ENCODE measurements around the gene CHKA.

Gene CHKA

GRCh38 chr11:68035266-68035876, 85.8 kb downstream of the CHKA start:
- Mint-ChIP-seq H3K4me3 (no peak overlapping the region), H3K27me3 (no peaks in the 10 kb centered on the region), H3K9me3 (no peaks in the 10 kb centered on the region), H3K36me3 (peaks cover 10% of the 10 kb centered on the region), H3K4me1 (peaks cover 39% of the 10 kb centered on the region), H3K27ac (peak overlapping the region; percentile 74)
- CTCF ChIA-PET = interaction anchor here (1.1 kb wide), 1 partner anchor 222 kb away, joined by 3 read pairs; no protein-coding TSS in a partner anchor
- no peak for DNase-seq

GRCh38 chr11:68033708-68034045, 87.5 kb downstream of the CHKA start:
- no peaks in the 10 kb centered on the region for H3K27me3 Mint-ChIP-seq
- DNase-seq = no peak
- CTCF ChIA-PET = no interaction called here
- H3K4me3 Mint-ChIP-seq = no peak overlapping the region
- peaks cover 47% of the 10 kb centered on the region for H3K4me1 Mint-ChIP-seq
- H3K36me3 Mint-ChIP-seq = peaks cover 10% of the 10 kb centered on the region
- no peaks in the 10 kb centered on the region for H3K9me3 Mint-ChIP-seq
- H3K27ac Mint-ChIP-seq = no peak overlapping the region

- CTCF ChIA-PET = no interaction called here
- no peak for DNase-seq
- Mint-ChIP-seq H3K36me3 (peaks cover 10% of the 10 kb centered on the region), H3K9me3 (no peaks in the 10 kb centered on the region), H3K27me3 (no peaks in the 10 kb centered on the region), H3K4me3 (no peak overlapping the region), H3K4me1 (peaks cover 48% of the 10 kb centered on the region), H3K27ac (no peak overlapping the region)
Observed at GRCh38 chr11:68032997-68033707, 88.0 kb downstream of the CHKA start.

- H3K27me3 Mint-ChIP-seq = no peaks in the 10 kb centered on the region
- no peak for DNase-seq
- H3K4me1 Mint-ChIP-seq = peaks cover 40% of the 10 kb centered on the region
- peaks cover 10% of the 10 kb centered on the region for H3K36me3 Mint-ChIP-seq
- peak overlapping the region; percentile 82 for H3K4me3 Mint-ChIP-seq
- H3K27ac Mint-ChIP-seq = peak overlapping the region; percentile 88
- CTCF ChIA-PET = no interaction called here
- no peaks in the 10 kb centered on the region for H3K9me3 Mint-ChIP-seq
Observed at GRCh38 chr11:68032003-68032402, 89.2 kb downstream of the CHKA start.

GRCh38 chr11:68031144-68031464, 90.1 kb downstream of the CHKA start:
- Mint-ChIP-seq H3K27me3 (no peaks in the 10 kb centered on the region), H3K27ac (peak overlapping the region; percentile 88), H3K4me3 (peak overlapping the region; percentile 82), H3K9me3 (no peaks in the 10 kb centered on the region), H3K4me1 (peaks cover 32% of the 10 kb centered on the region), H3K36me3 (peaks cover 9% of the 10 kb centered on the region)
- no peak for DNase-seq
- CTCF ChIA-PET = interaction anchor here (1.8 kb wide), 1 partner anchor 22 kb away, joined by 4 read pairs; no protein-coding TSS in a partner anchor

GRCh38 chr11:68030318-68031143, 90.7 kb downstream of the CHKA start, which contains the start of gene NDUFS8:
NDUFS8 (plus strand) TSS chr11:68030681; CDS start chr11:68032152, 1,471 bp downstream.
- no peaks in the 10 kb centered on the region for H3K27me3 Mint-ChIP-seq
- CTCF ChIA-PET = interaction anchor here (1.8 kb wide), 1 partner anchor 21 kb away, joined by 4 read pairs; no protein-coding TSS in a partner anchor

GRCh38 chr11:68028802-68029545, 92.2 kb downstream of the CHKA start:
- CTCF ChIA-PET = no interaction called here
- Mint-ChIP-seq H3K27me3 (no peaks in the 10 kb centered on the region), H3K9me3 (no peaks in the 10 kb centered on the region), H3K4me3 (peak overlapping the region; percentile 50), H3K4me1 (peaks cover 23% of the 10 kb centered on the region), H3K27ac (no peak overlapping the region), H3K36me3 (peaks cover 6% of the 10 kb centered on the region)
- DNase-seq = no peak

More at GRCh38 chr11:68030318-68031143, 90.7 kb downstream of the CHKA start, which contains the start of gene NDUFS8:
- peaks cover 9% of the 10 kb centered on the region for H3K36me3 Mint-ChIP-seq
- H3K4me3 Mint-ChIP-seq = peak within 1 kb of the TSS; percentile 82
- H3K4me1 Mint-ChIP-seq = peaks cover 27% of the 10 kb centered on the region
- no peaks in the 10 kb centered on the region for H3K9me3 Mint-ChIP-seq
- H3K27ac Mint-ChIP-seq = peak within 1 kb of the TSS; percentile 88
- DNase-seq = peak; percentile 99

- peaks cover 3% of the 10 kb centered on the region for H3K36me3 Mint-ChIP-seq
- no peak overlapping the region for H3K27ac Mint-ChIP-seq
- H3K9me3 Mint-ChIP-seq = no peaks in the 10 kb centered on the region
- CTCF ChIA-PET = no interaction called here
- DNase-seq = no peak
- H3K4me3 Mint-ChIP-seq = no peak overlapping the region
- no peaks in the 10 kb centered on the region for H3K27me3 Mint-ChIP-seq
- H3K4me1 Mint-ChIP-seq = peaks cover 23% of the 10 kb centered on the region
Observed at GRCh38 chr11:68027667-68028066, 93.5 kb downstream of the CHKA start.

GRCh38 chr11:68026391-68027105, 94.6 kb downstream of the CHKA start:
- Mint-ChIP-seq H3K36me3 (peaks cover under 1% of the 10 kb centered on the region), H3K9me3 (no peaks in the 10 kb centered on the region), H3K27me3 (no peaks in the 10 kb centered on the region), H3K27ac (no peak overlapping the region), H3K4me3 (no peak overlapping the region), H3K4me1 (peaks cover 19% of the 10 kb centered on the region)
- DNase-seq = no peak
- CTCF ChIA-PET = no interaction called here

- no peak overlapping the region for H3K4me3 Mint-ChIP-seq
- H3K36me3 Mint-ChIP-seq = no peaks in the 10 kb centered on the region
- H3K4me1 Mint-ChIP-seq = peaks cover 10% of the 10 kb centered on the region
- H3K9me3 Mint-ChIP-seq = no peaks in the 10 kb centered on the region
- no peak overlapping the region for H3K27ac Mint-ChIP-seq
- no peaks in the 10 kb centered on the region for H3K27me3 Mint-ChIP-seq
- DNase-seq = no peak
- CTCF ChIA-PET = interaction anchor here (1.0 kb wide), 1 partner anchor 31 kb away, joined by 3 read pairs; no protein-coding TSS in a partner anchor
Observed at GRCh38 chr11:68025047-68025446, 96.1 kb downstream of the CHKA start.

GRCh38 chr11:68024508-68024907, 96.7 kb downstream of the CHKA start:
- Mint-ChIP-seq H3K4me1 (peaks cover 7% of the 10 kb centered on the region), H3K9me3 (no peaks in the 10 kb centered on the region), H3K27ac (no peak overlapping the region), H3K36me3 (no peaks in the 10 kb centered on the region), H3K4me3 (no peak overlapping the region), H3K27me3 (peaks cover 4% of the 10 kb centered on the region)
- DNase-seq = no peak
- CTCF ChIA-PET = no interaction called here

GRCh38 chr11:68022531-68022930, 98.7 kb downstream of the CHKA start:
- Mint-ChIP-seq H3K9me3 (no peaks in the 10 kb centered on the region), H3K4me1 (no peaks in the 10 kb centered on the region), H3K36me3 (no peaks in the 10 kb centered on the region), H3K4me3 (no peak overlapping the region), H3K27ac (no peak overlapping the region), H3K27me3 (peaks cover 4% of the 10 kb centered on the region)
- CTCF ChIA-PET = no interaction called here
- no peak for DNase-seq

GRCh38 chr11:68021167-68021787, 99.9 kb downstream of the CHKA start:
- no peak overlapping the region for H3K27ac Mint-ChIP-seq
- CTCF ChIA-PET = no interaction called here
- no peaks in the 10 kb centered on the region for H3K4me1 Mint-ChIP-seq
- H3K4me3 Mint-ChIP-seq = no peak overlapping the region
- no peak for DNase-seq
- H3K9me3 Mint-ChIP-seq = no peaks in the 10 kb centered on the region
- H3K36me3 Mint-ChIP-seq = no peaks in the 10 kb centered on the region
- H3K27me3 Mint-ChIP-seq = peaks cover 4% of the 10 kb centered on the region
